Erythroblast (primary cell): ENCODE results near the gene DGAT2.

Experiments used
- GATA1 ChIP-seq: IDR thresholded peaks from 2 replicates; pipeline ENCODE4 v1.6.1; 2011; ENCODE audit warnings: low read depth, mild to moderate bottlenecking, control low read depth, low read length, moderate library complexity
- POLR2A ChIP-seq: IDR thresholded peaks from 2 replicates; pipeline ENCODE4 v1.6.1; 2011; ENCODE audit warnings: mild to moderate bottlenecking, low read length

DNA sequence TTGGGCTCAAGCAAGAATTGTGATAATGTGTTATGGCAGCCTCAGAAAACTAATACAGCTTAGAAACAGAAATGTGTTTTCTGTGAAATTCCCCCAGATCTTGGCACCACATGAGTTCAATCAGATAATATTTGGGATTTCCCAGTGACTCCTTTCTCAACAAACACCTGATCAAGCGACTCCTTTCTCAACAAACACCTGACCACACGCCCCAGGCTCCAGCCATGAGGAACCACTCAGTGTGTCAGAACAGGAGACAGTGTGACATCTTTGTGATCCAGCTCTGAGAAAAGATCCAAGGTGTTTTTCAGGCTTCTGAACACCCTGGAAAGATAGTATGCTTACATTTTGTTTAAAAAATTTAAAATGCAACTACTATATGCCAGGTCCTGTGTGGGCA, 44.5 kb downstream of the DGAT2 start:
- TF ChIP-seq POLR2A: no peak
- TF ChIP-seq GATA1: no peak
